MCF 10A (cell line): ENCODE measurements around the gene CASTOR1. TPM values are rescaled to one million over a fixed set of nuclear protein-coding genes. Genes with fewer than 3 reads are reported as not detected.

ENCODE experiments used
- BruUV-seq: library from RNA; stranded (reverse); fragments of 400-500 nt; replicated peaks from 2 replicates; lab custom pipeline; 2021; lab: Mats Ljungman, UMichigan
- CTCF ChIA-PET: fragments of 300-600 bp; sonication (Branson Sonifier 250); formaldehyde crosslinking; extraction: SDS; loops from one replicate; lab custom pipeline; 2021; ENCODE audit warnings: antibody characterized with exemption, inconsistent platforms; lab: Yijun Ruan, JAX
- POLR2A ChIA-PET: fragments of 300-600, 350-650 bp; sonication (Branson Sonifier 250); formaldehyde crosslinking; extraction: SDS; loops from one replicate; lab custom pipeline; 2020; ENCODE audit warnings: antibody characterized with exemption, inconsistent platforms; lab: Yijun Ruan, JAX
- DNase-seq: peaks from one replicate; pipeline ENCODE4 v3.0.0-alpha.2; 2018; ENCODE audit not compliant: unreplicated experiment
- H3K27ac Mint-ChIP-seq: one replicate; pipeline ENCODE4 v1.8.0; 2022; ENCODE audit warnings: mild to moderate bottlenecking, low read depth, mixed read lengths; ENCODE audit not compliant: unreplicated experiment
- H3K27me3 Mint-ChIP-seq: one replicate; pipeline ENCODE4 v1.8.0; 2022; ENCODE audit warnings: mixed read lengths; ENCODE audit not compliant: insufficient read depth, unreplicated experiment
- H3K36me3 Mint-ChIP-seq: one replicate; pipeline ENCODE4 v1.8.0; 2022; ENCODE audit warnings: mild to moderate bottlenecking, moderate library complexity, mixed read lengths; ENCODE audit not compliant: insufficient read depth, unreplicated experiment
- H3K4me1 Mint-ChIP-seq: one replicate; pipeline ENCODE4 v1.8.0; 2022; ENCODE audit warnings: mixed read lengths; ENCODE audit not compliant: insufficient read depth, unreplicated experiment
- H3K4me3 Mint-ChIP-seq: one replicate; pipeline ENCODE4 v1.8.0; 2022; ENCODE audit warnings: mild to moderate bottlenecking, moderate library complexity, mixed read lengths; ENCODE audit not compliant: unreplicated experiment
- H3K9me3 Mint-ChIP-seq: one replicate; pipeline ENCODE4 v1.8.0; 2022; ENCODE audit warnings: mixed read lengths; ENCODE audit not compliant: unreplicated experiment
- CTCF ChIP-seq: fragments of 200-600 bp; IDR thresholded peaks from one replicate; pipeline ENCODE4 v1.8.0; 2022; ENCODE audit warnings: antibody characterized with exemption, mild to moderate bottlenecking; ENCODE audit not compliant: unreplicated experiment
- intact Hi-C: fragments of 100-400 bp; cut with micrococcal nuclease; formaldehyde crosslinking; loops from 2 replicates; pipeline ENCODE4 v1.14.1; 2022
- total RNA-seq: library from RNA; stranded (reverse); gene quantifications from 2 replicates; pipeline ENCODE4 v1.2.3, GENCODE V29; 2022

Gene CASTOR1
- total RNA-seq, 1 experiment from 2014 or later, result 1.2 TPM

DNA sequence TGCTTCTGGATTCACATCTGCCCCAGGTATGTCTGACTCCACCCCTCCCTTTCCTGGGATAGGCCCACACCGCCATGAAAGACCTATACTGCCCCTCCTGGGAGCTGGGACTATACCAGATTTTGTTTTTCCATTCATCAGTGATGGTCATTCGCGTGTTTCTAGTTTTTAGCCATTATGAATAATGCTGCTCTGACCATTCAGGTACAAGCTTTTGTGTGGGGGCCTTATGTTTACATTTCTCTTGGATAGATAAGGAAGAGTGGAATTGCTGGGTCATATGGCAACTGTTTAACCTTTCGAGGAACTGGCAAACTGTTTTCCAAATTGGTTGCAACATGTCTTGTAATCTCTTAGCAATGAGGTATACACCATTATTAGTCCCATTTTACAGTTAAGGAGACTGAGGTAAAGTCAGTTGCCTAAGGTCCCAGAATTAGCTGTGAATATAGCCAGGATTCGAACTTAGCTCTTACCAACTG is 38.6 kb upstream of the CASTOR1 start:
- ChIA-PET POLR2A (interaction anchor here (0.6 to 7.5 kb wide), 21 partner anchors 8 to 835 kb away, joined by 3 to 109 read pairs (median 7); partner anchors contain the start of genes CASTOR1, CCDC157, SEC14L2 and SF3A1), CTCF (interaction anchor here (0.6 to 4.0 kb wide), 9 partner anchors 10 to 1151 kb away, joined by 3 to 43 read pairs (median 6); partner anchors contain the start of gene CASTOR1)
- peak; percentile 14 for TF ChIP-seq CTCF
- peaks cover 23% of the 10 kb centered on the region for H3K4me1 Mint-ChIP-seq
- intact Hi-C loops, result loop anchor here (1.0 to 2.0 kb wide), 2 partner anchors 40 to 65 kb away; no protein-coding TSS in a partner anchor
- H3K4me3 Mint-ChIP-seq, result peak overlapping the region; percentile 71
- peaks cover 19% of the 10 kb centered on the region for H3K36me3 Mint-ChIP-seq
- H3K27me3 Mint-ChIP-seq, result no peaks in the 10 kb centered on the region
- H3K9me3 Mint-ChIP-seq, result no peaks in the 10 kb centered on the region
- BruUV-seq, result no TSS peak
- H3K27ac Mint-ChIP-seq, result peak overlapping the region; percentile 86
- DNase-seq, result peak; percentile 61

DNA sequence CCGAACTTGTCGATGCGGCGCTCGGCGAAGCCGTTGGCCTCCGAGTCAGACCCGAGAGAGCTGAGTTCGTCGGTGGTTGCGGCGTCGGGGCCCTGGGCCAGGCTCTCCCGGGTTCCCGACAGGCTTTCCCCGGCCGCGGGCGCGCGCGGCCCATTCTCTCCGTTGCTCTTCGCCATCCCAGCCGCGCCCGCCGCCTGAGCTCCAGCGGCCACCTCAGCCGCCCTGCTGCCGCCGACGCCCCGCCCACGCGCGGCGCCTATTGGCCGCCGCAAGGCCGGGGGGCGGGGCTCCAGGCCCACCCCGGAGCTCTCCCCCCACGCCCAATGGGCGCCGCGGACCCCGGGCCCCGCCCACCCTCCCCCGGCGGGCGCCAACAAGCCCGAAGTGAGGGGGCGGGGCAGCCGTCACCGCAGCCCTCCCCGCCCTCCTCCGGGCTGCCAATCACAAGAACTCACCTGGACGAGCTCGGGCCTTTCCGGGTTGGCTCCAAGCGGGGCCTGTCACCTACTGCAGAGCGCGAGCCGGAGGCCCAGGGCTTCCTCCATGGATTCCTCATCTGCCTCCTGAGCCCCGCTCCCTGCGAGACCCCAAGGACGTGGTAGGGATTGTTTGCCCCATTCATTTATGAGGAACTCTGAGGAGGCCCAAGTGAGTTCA is 37.5 kb upstream of the CASTOR1 start, which contains the start of gene TBC1D10A:
TSS of gene TBC1D10A (minus strand) at position 236 of the 657 bp plus-strand sequence. CDS start at position 176, 60 bp downstream.
- Mint-ChIP-seq H3K4me1 (peaks cover 23% of the 10 kb centered on the region), H3K27ac (peak within 1 kb of the TSS; percentile 86), H3K27me3 (no peaks in the 10 kb centered on the region), H3K9me3 (no peaks in the 10 kb centered on the region), H3K36me3 (peaks cover 16% of the 10 kb centered on the region), H3K4me3 (peak within 1 kb of the TSS; percentile 71)
- CTCF ChIA-PET, result interaction anchor here (0.6 to 4.0 kb wide), 6 partner anchors 9 to 63 kb away, joined by 3 to 43 read pairs (median 6); partner anchors contain the start of gene CASTOR1
- DNase-seq, result peak; percentile 92
- TF ChIP-seq CTCF, result no peak
- POLR2A ChIA-PET, result interaction anchor here (0.6 to 7.5 kb wide), 24 partner anchors 10 to 645 kb away, joined by 3 to 109 read pairs (median 5); partner anchors contain the start of genes CASTOR1, CCDC157 and SF3A1
- intact Hi-C loops, result loop anchor here (1.0 to 2.0 kb wide), 2 partner anchors 39 to 64 kb away; no protein-coding TSS in a partner anchor
- BruUV-seq, result no TSS peak

DNA sequence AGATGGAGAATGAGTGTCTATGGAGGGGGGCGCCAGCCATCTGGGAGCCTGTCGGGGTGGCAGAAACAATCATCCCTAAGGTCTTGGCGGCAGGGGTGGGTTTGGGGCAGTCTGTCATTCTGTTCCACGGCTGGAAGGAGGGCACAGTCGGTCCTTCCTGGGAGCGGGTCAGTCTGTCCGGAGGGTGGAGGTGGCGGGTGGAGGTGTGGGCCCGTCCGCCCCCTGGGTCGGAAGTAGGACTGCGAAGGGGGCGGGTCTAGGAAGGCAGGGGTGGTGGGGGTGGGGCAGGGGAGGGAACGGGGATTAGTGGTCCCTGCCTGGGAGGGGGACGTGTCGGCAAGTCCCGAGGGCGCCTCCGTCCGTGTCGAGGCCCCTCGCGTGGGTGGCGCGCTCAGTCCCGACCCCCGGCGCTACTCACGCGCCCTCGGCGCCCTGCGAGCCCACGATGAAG is 37.0 kb upstream of the CASTOR1 start:
- intact Hi-C loops, result loop anchor here (2.0 kb wide), 1 partner anchor 63 kb away; no protein-coding TSS in a partner anchor
- ChIA-PET CTCF (interaction anchor here (0.6 to 4.0 kb wide), 5 partner anchors 8 to 64 kb away, joined by 3 to 43 read pairs (median 7); partner anchors contain the start of gene CASTOR1), POLR2A (interaction anchor here (0.6 to 7.5 kb wide), 18 partner anchors 13 to 687 kb away, joined by 3 to 109 read pairs (median 5); partner anchors contain the start of genes CASTOR1, CCDC157 and SF3A1)
- no peaks in the 10 kb centered on the region for H3K9me3 Mint-ChIP-seq
- no peak for DNase-seq
- H3K27ac Mint-ChIP-seq, result no peak overlapping the region
- no peak for TF ChIP-seq CTCF
- H3K27me3 Mint-ChIP-seq, result no peaks in the 10 kb centered on the region
- H3K4me3 Mint-ChIP-seq, result peak overlapping the region; percentile 71
- peaks cover 23% of the 10 kb centered on the region for H3K4me1 Mint-ChIP-seq
- BruUV-seq, result no TSS peak
- peaks cover 11% of the 10 kb centered on the region for H3K36me3 Mint-ChIP-seq
